ENCODE results near the gene PARK7.
"Not testable (repeated sequence)": the region's sequence is repeated elsewhere in the genome, so short reads cannot be mapped to it uniquely, and the experiment has no call there.

Gene PARK7

DNA sequence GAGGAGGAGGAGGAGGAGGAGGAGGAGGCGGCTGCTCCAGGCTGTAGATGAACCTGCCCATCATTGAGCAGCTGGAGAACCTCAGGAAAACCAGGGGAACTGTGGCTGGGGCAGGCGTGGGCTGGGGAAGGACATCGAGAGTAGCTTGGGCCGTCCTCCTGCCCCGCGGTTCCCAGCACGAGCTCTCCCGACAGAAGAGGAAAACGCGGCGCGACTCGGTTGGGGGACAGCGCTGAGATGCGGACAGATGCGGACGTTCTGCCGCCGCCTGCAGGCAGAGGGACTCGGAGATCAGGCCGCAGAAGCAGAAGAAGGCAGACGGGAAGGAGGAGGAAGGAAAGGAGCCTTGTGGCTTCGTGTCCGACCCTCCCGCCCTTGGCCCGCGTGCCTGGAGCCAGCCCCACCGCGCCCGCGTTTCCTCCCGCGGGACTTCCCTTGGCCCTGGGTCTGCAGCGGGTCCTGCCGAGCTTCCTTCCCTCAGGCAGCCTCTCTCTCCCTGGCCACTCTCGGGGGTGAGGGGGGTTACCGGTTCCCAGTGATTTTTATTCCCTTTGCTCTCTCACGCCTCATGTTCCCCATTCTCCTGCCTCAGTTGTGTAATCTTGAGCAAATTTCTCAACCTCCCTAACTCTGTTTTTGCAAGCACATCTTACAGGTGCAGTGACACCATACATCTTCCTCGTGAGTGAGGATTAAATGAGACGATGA, 19.1 kb upstream of the PARK7 start:
- Histone ChIP-seq H3K27ac (ENCODE audit: insufficient read depth in 1 of 2, low read depth in 1 of 2, low read length in 2 of 2, poor library complexity in 1 of 2, severe bottlenecking in 2 of 2) (no peak overlapping the region), H3K9me3 (ENCODE audit: control extremely low read depth in 1 of 5, control insufficient read depth in 4 of 5, insufficient read depth in 2 of 5, low read depth in 1 of 5, low read length in 4 of 5) (no peaks in the 10 kb centered on the region), H3K36me3 (ENCODE audit: control insufficient read depth in 4 of 4, insufficient read depth in 4 of 4, low read length in 3 of 4) (no peaks in the 10 kb centered on the region), H3K27me3 (replicated peaks in 2 of 5; ENCODE audit: control insufficient read depth in 4 of 5, insufficient read depth in 5 of 5, low read length in 4 of 5) (peaks cover 0 to 7% (median 0%) of the 10 kb centered on the region in 5 experiments), H3K4me3 (ENCODE audit: control insufficient read depth in 1 of 7, extremely low read depth in 1 of 7, insufficient read depth in 4 of 7, low read depth in 2 of 7, low read length in 6 of 7) (peak overlapping the region in 5 of 7 experiments; percentile 11 to 49 (median 19)), H3K4me1 (ENCODE audit: control extremely low read depth in 1 of 4, control insufficient read depth in 4 of 4, insufficient read depth in 4 of 4, low read length in 3 of 4) (peaks cover 4 to 31% (median 21%) of the 10 kb centered on the region in 4 experiments)
- ChIA-PET POLR2A (no interaction called here), CTCF (interaction anchor here (0.6 to 1.5 kb wide), 5 partner anchors 15 to 922 kb away, joined by 3 to 5 read pairs (median 3); no protein-coding TSS in a partner anchor)
- 8% methylated on average over 32 of the region's 40 CpGs for WGBS (ENCODE audit: insufficient coverage)
- DNase-seq, result peak; percentile 69 to 76 (median 69)

DNA sequence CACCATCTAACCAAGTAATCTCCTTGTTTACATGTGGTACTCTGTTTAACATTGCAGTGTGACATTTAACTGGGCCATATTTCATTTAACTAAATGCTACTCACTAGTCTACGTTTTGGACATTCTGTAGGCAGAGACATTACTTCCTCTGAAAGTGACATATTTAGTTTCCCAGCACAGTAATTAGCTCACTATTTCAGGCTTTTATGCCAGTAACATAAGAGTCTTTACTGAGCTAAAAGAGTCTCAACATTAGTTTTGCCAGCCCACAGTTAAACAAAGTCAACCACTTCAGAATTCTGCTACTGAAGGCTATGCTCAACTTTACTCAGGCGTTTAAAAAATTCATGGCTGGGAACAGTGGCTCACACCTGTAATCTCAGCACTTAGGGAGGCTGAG, 18.3 kb upstream of the PARK7 start:
- H3K4me3 ChIP-seq (ENCODE audit: control insufficient read depth in 1 of 7, extremely low read depth in 1 of 7, insufficient read depth in 4 of 7, low read depth in 2 of 7, low read length in 6 of 7), result no peak overlapping the region
- H3K36me3 ChIP-seq (ENCODE audit: control insufficient read depth in 4 of 4, insufficient read depth in 4 of 4, low read length in 3 of 4), result no peaks in the 10 kb centered on the region
- ChIA-PET CTCF (interaction anchor here (0.6 to 1.5 kb wide), 4 partner anchors 16 to 923 kb away, joined by 3 to 5 read pairs (median 3); no protein-coding TSS in a partner anchor), POLR2A (no interaction called here)
- no peaks in the 10 kb centered on the region for H3K9me3 ChIP-seq (ENCODE audit: control extremely low read depth in 1 of 5, control insufficient read depth in 4 of 5, insufficient read depth in 2 of 5, low read depth in 1 of 5, low read length in 4 of 5)
- DNase-seq, result no peak
- 100% methylated on average over 1 of the region's 2 CpGs for WGBS (ENCODE audit: insufficient coverage)
- H3K27ac ChIP-seq (ENCODE audit: insufficient read depth in 1 of 2, low read depth in 1 of 2, low read length in 2 of 2, poor library complexity in 1 of 2, severe bottlenecking in 2 of 2), result no peak overlapping the region
- peaks cover 4 to 31% (median 21%) of the 10 kb centered on the region in 4 experiments for H3K4me1 ChIP-seq (ENCODE audit: control extremely low read depth in 1 of 4, control insufficient read depth in 4 of 4, insufficient read depth in 4 of 4, low read length in 3 of 4)
- H3K27me3 ChIP-seq (replicated peaks in 2 of 5; ENCODE audit: control insufficient read depth in 4 of 5, insufficient read depth in 5 of 5, low read length in 4 of 5), result peaks cover 0 to 7% (median 0%) of the 10 kb centered on the region in 5 experiments

DNA sequence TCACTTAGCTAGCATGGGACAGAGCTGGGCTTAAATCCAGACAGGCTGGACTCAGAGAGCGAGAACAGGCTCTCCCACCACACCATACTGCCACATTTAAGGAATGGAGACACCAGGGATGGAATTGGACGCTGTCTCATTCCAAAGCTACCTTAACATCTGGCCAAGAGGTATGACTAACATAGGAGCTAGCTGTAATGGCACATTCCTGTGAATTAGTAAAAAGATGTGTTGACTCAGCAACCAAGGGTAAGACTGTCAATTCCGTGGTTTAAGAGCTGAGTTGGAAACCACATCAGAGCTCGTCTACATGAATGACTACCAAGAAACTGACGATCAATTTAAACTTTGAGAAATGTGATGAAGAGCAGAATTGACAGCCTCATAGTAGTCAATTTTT, 12.6 kb upstream of the PARK7 start:
- Histone ChIP-seq H3K4me1 (ENCODE audit: control extremely low read depth in 1 of 4, control insufficient read depth in 4 of 4, insufficient read depth in 4 of 4, low read length in 3 of 4) (peaks cover 0 to 10% (median 5%) of the 10 kb centered on the region in 4 experiments), H3K27me3 (replicated peaks in 2 of 5; ENCODE audit: control insufficient read depth in 4 of 5, insufficient read depth in 5 of 5, low read length in 4 of 5) (peaks cover 0 to 2% (median 0%) of the 10 kb centered on the region in 5 experiments), H3K9me3 (ENCODE audit: control extremely low read depth in 1 of 5, control insufficient read depth in 4 of 5, insufficient read depth in 2 of 5, low read depth in 1 of 5, low read length in 4 of 5) (no peaks in the 10 kb centered on the region), H3K27ac (ENCODE audit: insufficient read depth in 1 of 2, low read depth in 1 of 2, low read length in 2 of 2, poor library complexity in 1 of 2, severe bottlenecking in 2 of 2) (no peak overlapping the region), H3K36me3 (ENCODE audit: control insufficient read depth in 4 of 4, insufficient read depth in 4 of 4, low read length in 3 of 4) (no peaks in the 10 kb centered on the region), H3K4me3 (ENCODE audit: control insufficient read depth in 1 of 7, extremely low read depth in 1 of 7, insufficient read depth in 4 of 7, low read depth in 2 of 7, low read length in 6 of 7) (no peak overlapping the region)
- CTCF ChIA-PET, result interaction anchor here (1.4 kb wide), 1 partner anchor 9 kb away, joined by 3 read pairs; no protein-coding TSS in a partner anchor
- DNase-seq, result no peak
- WGBS (ENCODE audit: insufficient coverage), result 61% methylated on average over 3 of the region's 5 CpGs
- POLR2A ChIA-PET, result no interaction called here

DNA sequence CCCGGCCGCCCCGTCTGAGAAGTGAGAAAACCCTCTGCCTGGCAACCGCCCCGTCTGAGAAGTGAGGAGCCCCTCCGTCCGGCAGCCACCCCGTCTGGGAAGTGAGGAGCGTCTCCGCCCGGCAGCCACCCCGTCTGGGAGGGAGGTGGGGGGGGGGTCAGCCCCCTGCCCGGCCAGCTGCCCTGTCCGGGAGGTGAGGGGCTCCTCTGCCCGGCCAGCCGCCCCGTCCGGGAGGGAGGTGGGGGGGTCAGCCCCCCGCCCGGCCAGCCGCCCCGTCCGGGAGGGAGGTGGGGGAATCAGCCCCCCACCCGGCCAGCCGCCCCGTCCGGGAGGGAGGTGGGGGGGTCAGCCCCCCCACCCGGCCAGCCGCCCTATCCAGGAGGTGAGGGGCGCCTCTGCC, 8.7 kb upstream of the PARK7 start:
- H3K27ac ChIP-seq (ENCODE audit: insufficient read depth in 1 of 2, low read depth in 1 of 2, low read length in 2 of 2, poor library complexity in 1 of 2, severe bottlenecking in 2 of 2); H3K36me3 ChIP-seq (ENCODE audit: control insufficient read depth in 4 of 4, insufficient read depth in 4 of 4, low read length in 3 of 4); H3K4me3 ChIP-seq (ENCODE audit: control insufficient read depth in 1 of 7, extremely low read depth in 1 of 7, insufficient read depth in 4 of 7, low read depth in 2 of 7, low read length in 6 of 7); H3K9me3 ChIP-seq (ENCODE audit: control extremely low read depth in 1 of 5, control insufficient read depth in 4 of 5, insufficient read depth in 2 of 5, low read depth in 1 of 5, low read length in 4 of 5); DNase-seq; CTCF ChIA-PET; POLR2A ChIA-PET; H3K27me3 ChIP-seq (replicated peaks in 2 of 5; ENCODE audit: control insufficient read depth in 4 of 5, insufficient read depth in 5 of 5, low read length in 4 of 5): not testable (repeated sequence)
- WGBS (ENCODE audit: insufficient coverage), result no CpG with 5 or more reads among the region's 30 CpGs
- peaks cover 0 to 16% (median 11%) of the 10 kb centered on the region in 4 experiments for H3K4me1 ChIP-seq (ENCODE audit: control extremely low read depth in 1 of 4, control insufficient read depth in 4 of 4, insufficient read depth in 4 of 4, low read length in 3 of 4)

DNA sequence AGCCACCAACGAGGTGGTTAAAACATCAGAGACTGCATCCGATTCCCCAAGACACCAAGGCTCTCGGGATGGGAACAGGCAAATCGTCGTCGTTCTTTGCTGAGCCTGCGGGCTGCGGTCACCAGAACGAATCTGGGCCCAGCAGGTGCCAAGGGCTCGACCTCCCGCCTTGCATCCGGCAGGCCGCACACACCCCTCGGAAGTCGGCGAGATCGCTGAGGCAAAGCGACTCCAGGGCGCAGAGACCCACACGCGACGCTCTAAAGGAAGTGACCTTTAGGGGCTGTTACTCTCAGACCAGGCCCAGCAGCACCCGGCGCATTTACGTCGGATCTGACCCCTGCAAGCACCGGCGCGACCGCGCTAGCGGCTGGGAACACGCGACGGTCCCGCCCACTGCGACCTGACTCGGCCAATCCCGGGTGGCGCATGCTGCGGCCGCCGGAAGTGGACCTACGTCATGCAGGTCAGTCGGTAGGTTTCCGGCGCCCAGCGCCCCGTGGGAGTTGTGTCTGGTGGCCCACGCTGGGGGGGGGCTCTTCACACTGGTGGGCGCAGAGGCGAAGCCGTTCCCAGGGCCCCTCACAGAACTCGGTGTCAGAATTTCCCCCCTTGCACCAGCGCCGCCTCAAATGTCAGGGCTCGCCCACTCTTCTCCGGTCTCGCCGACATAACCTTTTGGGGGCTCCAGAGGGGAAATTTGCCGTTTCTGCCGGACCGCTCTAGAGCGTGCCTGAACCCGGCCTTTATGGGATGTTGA, 7.5 kb upstream of the PARK7 start:
- Histone ChIP-seq H3K4me3 (ENCODE audit: control insufficient read depth in 1 of 7, extremely low read depth in 1 of 7, insufficient read depth in 4 of 7, low read depth in 2 of 7, low read length in 6 of 7) (peak overlapping the region; percentile 50 to 83 (median 64)), H3K27ac (ENCODE audit: insufficient read depth in 1 of 2, low read depth in 1 of 2, low read length in 2 of 2, poor library complexity in 1 of 2, severe bottlenecking in 2 of 2) (peak overlapping the region; percentile 77 to 91), H3K9me3 (ENCODE audit: control extremely low read depth in 1 of 5, control insufficient read depth in 4 of 5, insufficient read depth in 2 of 5, low read depth in 1 of 5, low read length in 4 of 5) (no peaks in the 10 kb centered on the region), H3K4me1 (ENCODE audit: control extremely low read depth in 1 of 4, control insufficient read depth in 4 of 4, insufficient read depth in 4 of 4, low read length in 3 of 4) (peaks cover 0 to 16% (median 11%) of the 10 kb centered on the region in 4 experiments), H3K27me3 (replicated peaks in 2 of 5; ENCODE audit: control insufficient read depth in 4 of 5, insufficient read depth in 5 of 5, low read length in 4 of 5) (peaks cover 0 to 2% (median 0%) of the 10 kb centered on the region in 5 experiments), H3K36me3 (ENCODE audit: control insufficient read depth in 4 of 4, insufficient read depth in 4 of 4, low read length in 3 of 4) (no peaks in the 10 kb centered on the region)
- POLR2A ChIA-PET, result no interaction called here
- WGBS (ENCODE audit: insufficient coverage), result under 1% methylated on average over 65 of the region's 65 CpGs
- CTCF ChIA-PET, result interaction anchor here (1.3 kb wide), 1 partner anchor 27 kb away, joined by 3 read pairs; no protein-coding TSS in a partner anchor
- DNase-seq, result peak; percentile 69 to 92 (median 86)

DNA sequence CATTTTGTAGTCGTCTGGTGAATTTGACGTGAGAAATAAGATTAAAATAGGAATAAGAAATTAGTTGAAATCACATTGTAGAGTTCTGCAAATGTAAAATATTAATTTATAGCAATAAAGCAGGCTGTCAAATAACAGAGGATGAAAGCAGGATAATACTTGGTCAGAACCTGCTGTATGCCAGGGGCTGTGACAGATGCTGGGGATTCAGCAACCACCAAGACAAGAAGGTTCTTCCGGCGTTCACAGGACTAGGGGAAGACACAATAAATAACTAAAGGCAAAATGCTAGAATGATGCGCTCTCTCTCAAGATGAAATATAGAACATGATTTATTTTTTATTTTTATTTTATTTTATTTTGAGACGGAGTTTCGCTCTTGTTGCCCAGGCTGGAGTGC, 6.8 kb upstream of the PARK7 start:
- Histone ChIP-seq H3K9me3 (ENCODE audit: control extremely low read depth in 1 of 5, control insufficient read depth in 4 of 5, insufficient read depth in 2 of 5, low read depth in 1 of 5, low read length in 4 of 5) (no peaks in the 10 kb centered on the region), H3K36me3 (ENCODE audit: control insufficient read depth in 4 of 4, insufficient read depth in 4 of 4, low read length in 3 of 4) (no peaks in the 10 kb centered on the region), H3K4me3 (ENCODE audit: control insufficient read depth in 1 of 7, extremely low read depth in 1 of 7, insufficient read depth in 4 of 7, low read depth in 2 of 7, low read length in 6 of 7) (peak overlapping the region in 6 of 7 experiments; percentile 57 to 83 (median 69)), H3K4me1 (ENCODE audit: control extremely low read depth in 1 of 4, control insufficient read depth in 4 of 4, insufficient read depth in 4 of 4, low read length in 3 of 4) (peaks cover 0 to 16% (median 11%) of the 10 kb centered on the region in 4 experiments), H3K27ac (ENCODE audit: insufficient read depth in 1 of 2, low read depth in 1 of 2, low read length in 2 of 2, poor library complexity in 1 of 2, severe bottlenecking in 2 of 2) (peak overlapping the region; percentile 77 to 91), H3K27me3 (replicated peaks in 2 of 5; ENCODE audit: control insufficient read depth in 4 of 5, insufficient read depth in 5 of 5, low read length in 4 of 5) (no peaks in the 10 kb centered on the region)
- 93% methylated on average over 3 of the region's 7 CpGs for WGBS (ENCODE audit: insufficient coverage)
- POLR2A ChIA-PET, result no interaction called here
- CTCF ChIA-PET, result interaction anchor here (1.3 kb wide), 1 partner anchor 27 kb away, joined by 3 read pairs; no protein-coding TSS in a partner anchor
- DNase-seq, result peak in 2 of 3 donors; percentile 15 to 26
